Activated B cell treated with CpG ODN at 0.5 μM for 24 hours (primary cell): ENCODE data around the gene RRBP1. TPM values are rescaled to one million over a fixed set of nuclear protein-coding genes. Genes with fewer than 3 reads are reported as not detected.

Experiments used
- ATAC-seq: fragments of 200-7000 bp; cut with Tn5 transposase; one replicate; pipeline ENCODE4 v1.10.0; 2021; ENCODE audit warnings: low read depth, mild to moderate bottlenecking, moderate library complexity
- CTCF ChIA-PET: fragments of 350-600 bp; sonication (Branson Sonifier 250); formaldehyde crosslinking; loops from one replicate; lab custom pipeline; 2021; ENCODE audit warnings: antibody characterized with exemption; lab: Charles Lee
- POLR2A ChIA-PET: fragments of 350-600 bp; sonication (Branson Sonifier 250); formaldehyde crosslinking; loops from one replicate; lab custom pipeline; 2021; ENCODE audit warnings: antibody characterized with exemption; lab: Charles Lee
- DNase-seq: peaks from one replicate; pipeline ENCODE4 v3.0.0; 2022
- H3K27ac Mint-ChIP-seq: one replicate; pipeline ENCODE4 v1.8.0; 2020; ENCODE audit warnings: mixed read lengths
- H3K27me3 Mint-ChIP-seq: one replicate; pipeline ENCODE4 v1.8.0; 2021; ENCODE audit warnings: mixed read lengths
- H3K36me3 Mint-ChIP-seq: one replicate; pipeline ENCODE4 v1.8.0; 2021; ENCODE audit warnings: low read depth, mixed read lengths
- H3K4me1 Mint-ChIP-seq: one replicate; pipeline ENCODE4 v1.8.0; 2021; ENCODE audit warnings: mixed read lengths
- H3K4me3 Mint-ChIP-seq: one replicate; pipeline ENCODE4 v1.8.0; 2020; ENCODE audit warnings: mild to moderate bottlenecking, mixed read lengths
- H3K9me3 Mint-ChIP-seq: one replicate; pipeline ENCODE4 v1.8.0; 2020; ENCODE audit warnings: mixed read lengths
- CTCF ChIP-seq: fragments of 200-600 bp; IDR thresholded peaks from one replicate; pipeline ENCODE4 v1.8.0; 2022; ENCODE audit warnings: antibody characterized with exemption, mild to moderate bottlenecking
- intact Hi-C: fragments of 100-400 bp; cut with micrococcal nuclease; formaldehyde crosslinking; loops from one replicate; pipeline ENCODE4 v1.15.1; 2024
- total RNA-seq: library from RNA; stranded (reverse); gene quantifications from 2 replicates; pipeline ENCODE4 v1.2.3, GENCODE V29; 2022

Gene RRBP1
- total RNA-seq, 1 donor from 2014 or later = 22.0 TPM

- H3K4me1 Mint-ChIP-seq = peaks cover 7% of the 10 kb centered on the region
- POLR2A ChIA-PET = no interaction called here
- CTCF ChIA-PET = interaction anchor here (1.0 to 1.1 kb wide), 2 partner anchors 8 to 90 kb away, joined by 3 read pairs; no protein-coding TSS in a partner anchor
Measured at GRCh38 chr20:17593902-17594301, 88.1 kb downstream of the RRBP1 start.

GRCh38 chr20:17590245-17590644 lies 91.8 kb downstream of the RRBP1 start:
- H3K4me3 Mint-ChIP-seq = no peak overlapping the region
- H3K36me3 Mint-ChIP-seq = peaks cover 2% of the 10 kb centered on the region
- DNase-seq = no peak
- POLR2A ChIA-PET = no interaction called here
- peaks cover 7% of the 10 kb centered on the region for H3K4me1 Mint-ChIP-seq
- ATAC-seq = no peak
- no peaks in the 10 kb centered on the region for H3K9me3 Mint-ChIP-seq
- no peak for TF ChIP-seq CTCF
- CTCF ChIA-PET = no interaction called here
- intact Hi-C loops = no loop called here
- no peaks in the 10 kb centered on the region for H3K27me3 Mint-ChIP-seq
- H3K27ac Mint-ChIP-seq = no peak overlapping the region

More at GRCh38 chr20:17593902-17594301, 88.1 kb downstream of the RRBP1 start:
- intact Hi-C loops = no loop called here
- ATAC-seq (no peak), DNase-seq (no peak)
- Mint-ChIP-seq H3K4me3 (no peak overlapping the region), H3K27me3 (no peaks in the 10 kb centered on the region), H3K9me3 (no peaks in the 10 kb centered on the region), H3K36me3 (peaks cover 2% of the 10 kb centered on the region), H3K27ac (no peak overlapping the region)
- TF ChIP-seq CTCF = no peak

- no peak for DNase-seq
- ATAC-seq = no peak
- H3K27me3 Mint-ChIP-seq = no peaks in the 10 kb centered on the region
- H3K4me3 Mint-ChIP-seq = no peak overlapping the region
- H3K36me3 Mint-ChIP-seq = peaks cover 2% of the 10 kb centered on the region
- H3K4me1 Mint-ChIP-seq = peaks cover 7% of the 10 kb centered on the region
- ChIA-PET POLR2A (no interaction called here), CTCF (no interaction called here)
- H3K9me3 Mint-ChIP-seq = no peaks in the 10 kb centered on the region
- intact Hi-C loops = no loop called here
- H3K27ac Mint-ChIP-seq = no peak overlapping the region
- TF ChIP-seq CTCF = no peak
Measured at GRCh38 chr20:17589161-17589834, 92.7 kb downstream of the RRBP1 start.

- Mint-ChIP-seq H3K27ac (no peak overlapping the region), H3K9me3 (no peaks in the 10 kb centered on the region), H3K4me1 (peaks cover 7% of the 10 kb centered on the region), H3K4me3 (no peak overlapping the region), H3K27me3 (no peaks in the 10 kb centered on the region), H3K36me3 (peaks cover 2% of the 10 kb centered on the region)
- ATAC-seq = no peak
- CTCF ChIA-PET = no interaction called here
- POLR2A ChIA-PET = no interaction called here
- TF ChIP-seq CTCF = no peak
- no peak for DNase-seq
- intact Hi-C loops = no loop called here
Measured at GRCh38 chr20:17587824-17588223, 94.2 kb downstream of the RRBP1 start.

- TF ChIP-seq CTCF = no peak
- Mint-ChIP-seq H3K4me1 (peaks cover 7% of the 10 kb centered on the region), H3K27me3 (no peaks in the 10 kb centered on the region), H3K36me3 (peaks cover 2% of the 10 kb centered on the region), H3K9me3 (no peaks in the 10 kb centered on the region), H3K4me3 (no peak overlapping the region), H3K27ac (no peak overlapping the region)
- POLR2A ChIA-PET = no interaction called here
- intact Hi-C loops = no loop called here
- ATAC-seq (no peak), DNase-seq (no peak)
- CTCF ChIA-PET = no interaction called here
Measured at GRCh38 chr20:17587148-17587547, 94.9 kb downstream of the RRBP1 start.
